ENCODE data around the gene SEZ6L. TPM values are rescaled to one million over a fixed set of nuclear protein-coding genes. Genes with fewer than 3 reads are reported as not detected.

Gene SEZ6L
- total RNA-seq, 1 experiment from 2014 or later, result 0.13 TPM

- no peak for TF ChIP-seq CTCF (conservative IDR thresholded peaks at IDR 0.05)
- no peaks in the 10 kb centered on the region for H3K27me3 ChIP-seq (ENCODE audit: insufficient read depth, low read length)
- H3K14ac ChIP-seq (ENCODE audit: insufficient read depth, low read length), result no peak overlapping the region
- H2BK12ac ChIP-seq (ENCODE audit: insufficient read length, low read depth, low read length), result no peak overlapping the region
- H2AFZ ChIP-seq (ENCODE audit: low read length), result no peak overlapping the region
- H3K36me3 Mint-ChIP-seq (ENCODE audit: insufficient read depth in 1 of 3, low read depth in 3 of 3), result no peaks in the 10 kb centered on the region
- no peak overlapping the region for H2BK20ac ChIP-seq (ENCODE audit: low read depth, low read length, poor library complexity, severe bottlenecking)
- H3K27me3 Mint-ChIP-seq (ENCODE audit: low read depth), result peaks cover 7% of the 10 kb centered on the region
- no peak overlapping the region for H2BK15ac ChIP-seq (ENCODE audit: low read depth, low read length)
- H3K4me1 Mint-ChIP-seq, result peaks cover 0 to 3% of the 10 kb centered on the region in 2 experiments; a peak in 2 of 4 replicates
- no peaks in the 10 kb centered on the region for H3K4me1 ChIP-seq (ENCODE audit: insufficient read depth, low read length)
- H3K4ac ChIP-seq (ENCODE audit: low read depth, low read length), result no peak overlapping the region
- no peak overlapping the region for H3K27ac Mint-ChIP-seq
- H3K79me2 ChIP-seq (ENCODE audit: insufficient read depth, low read length), result no peaks in the 10 kb centered on the region
- H2AK5ac ChIP-seq (ENCODE audit: insufficient read length, low read length), result no peak overlapping the region
- no peak for DNase-seq
- no peaks in the 10 kb centered on the region for H3K9me3 Mint-ChIP-seq
- no peaks in the 10 kb centered on the region for H3K79me1 ChIP-seq (ENCODE audit: insufficient read depth, low read depth, low read length, poor library complexity, severe bottlenecking)
- H3K9me3 ChIP-seq (ENCODE audit: control insufficient read depth, low read depth, low read length), result no peaks in the 10 kb centered on the region
- H3K56ac ChIP-seq (ENCODE audit: insufficient read length, low read depth, low read length), result no peak overlapping the region
- no peak overlapping the region for H4K8ac ChIP-seq (replicated peaks; ENCODE audit: insufficient read length, low read depth, low read length)
- no peak overlapping the region for H4K5ac ChIP-seq (ENCODE audit: insufficient read length, low read depth, low read length)
- H2BK5ac ChIP-seq (ENCODE audit: insufficient read length, low read length), result no peak overlapping the region
- no CpG with 5 or more reads among the region's 4 CpGs for WGBS (ENCODE audit: extremely low coverage, insufficient read length, low lambda C conversion rate)
- H3K4me2 ChIP-seq (ENCODE audit: insufficient read depth, insufficient read length, low read length), result no peak overlapping the region
- H3K23me2 ChIP-seq (ENCODE audit: insufficient read length, low read depth, low read length, poor library complexity, severe bottlenecking), result no peaks in the 10 kb centered on the region
- H2BK120ac ChIP-seq (ENCODE audit: low read depth, low read length, poor library complexity, severe bottlenecking), result no peak overlapping the region
- H3K18ac ChIP-seq (ENCODE audit: insufficient read length, low read depth, low read length), result no peak overlapping the region
- no peak overlapping the region for H3K27ac ChIP-seq (ENCODE audit: insufficient read length, low read depth, low read length)
- H3K4me3 Mint-ChIP-seq, result no peak overlapping the region
- no peaks in the 10 kb centered on the region for H4K20me1 ChIP-seq (ENCODE audit: control insufficient read depth, insufficient read depth, insufficient read length)
- no peak overlapping the region for H3K23ac ChIP-seq (ENCODE audit: insufficient read length, low read depth, low read length)
- no peak overlapping the region for H3T11ph ChIP-seq (ENCODE audit: low read length)
- no peak overlapping the region for H3K9ac ChIP-seq (ENCODE audit: extremely low read depth, insufficient read length, low read length)
- no peak overlapping the region for H4K91ac ChIP-seq (ENCODE audit: insufficient read length, low read depth, low read length)
These were observed 19.1 kb downstream of the SEZ6L start for GRCh38 chr22:26188341-26188740.
